ENCODE data around the gene VTI1A.

DNA sequence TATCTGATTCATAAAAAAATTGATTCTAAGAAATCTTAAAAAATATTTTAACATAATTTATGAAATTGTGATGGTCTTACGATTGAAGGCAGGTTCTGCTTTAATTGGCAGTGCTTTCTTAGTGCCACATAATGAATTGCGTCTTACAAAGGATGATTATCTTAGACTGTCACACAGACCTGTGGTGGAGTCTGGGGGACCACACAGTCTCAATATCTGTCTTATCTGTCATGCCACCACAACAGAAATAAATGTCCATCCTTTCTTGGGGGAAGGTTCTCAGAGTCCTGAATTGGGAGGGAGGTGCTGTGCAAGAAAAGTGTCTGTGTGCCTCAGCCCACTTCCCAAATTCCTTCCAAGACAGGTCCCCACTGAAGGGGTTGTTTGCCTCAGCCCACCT lies 34.3 kb upstream of the VTI1A start:
- TF ChIP-seq, protein P1, sequence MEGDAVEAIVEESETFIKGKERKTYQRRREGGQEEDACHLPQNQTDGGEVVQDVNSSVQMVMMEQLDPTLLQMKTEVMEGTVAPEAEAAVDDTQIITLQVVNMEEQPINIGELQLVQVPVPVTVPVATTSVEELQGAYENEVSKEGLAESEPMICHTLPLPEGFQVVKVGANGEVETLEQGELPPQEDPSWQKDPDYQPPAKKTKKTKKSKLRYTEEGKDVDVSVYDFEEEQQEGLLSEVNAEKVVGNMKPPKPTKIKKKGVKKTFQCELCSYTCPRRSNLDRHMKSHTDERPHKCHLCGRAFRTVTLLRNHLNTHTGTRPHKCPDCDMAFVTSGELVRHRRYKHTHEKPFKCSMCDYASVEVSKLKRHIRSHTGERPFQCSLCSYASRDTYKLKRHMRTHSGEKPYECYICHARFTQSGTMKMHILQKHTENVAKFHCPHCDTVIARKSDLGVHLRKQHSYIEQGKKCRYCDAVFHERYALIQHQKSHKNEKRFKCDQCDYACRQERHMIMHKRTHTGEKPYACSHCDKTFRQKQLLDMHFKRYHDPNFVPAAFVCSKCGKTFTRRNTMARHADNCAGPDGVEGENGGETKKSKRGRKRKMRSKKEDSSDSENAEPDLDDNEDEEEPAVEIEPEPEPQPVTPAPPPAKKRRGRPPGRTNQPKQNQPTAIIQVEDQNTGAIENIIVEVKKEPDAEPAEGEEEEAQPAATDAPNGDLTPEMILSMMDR (conservative IDR thresholded peaks at IDR 0.05 in 1 of 2, IDR thresholded peaks at IDR 0.05 in 1 of 2; ENCODE audit: extremely low read depth in 1 of 2, insufficient read depth in 1 of 2, low read depth in 1 of 2, low read length in 2 of 2) = no peak
- TF ChIP-seq EZH2 (IDR thresholded peaks at IDR 0.05; ENCODE audit: borderline replicate concordance, low read length) = no peak
